OCI-LY7 (cell line): ENCODE data around the gene SPINK8. TPM values are rescaled to one million over a fixed set of nuclear protein-coding genes. Genes with fewer than 3 reads are reported as not detected.

Source experiments
- BruUV-seq: library from RNA; stranded (reverse); fragments of 400-500 nt; replicated peaks from 2 replicates; lab custom pipeline; 2021; lab: Mats Ljungman, UMichigan
- CTCF ChIA-PET: fragments of 300-600 bp; sonication (Branson Sonifier 250); formaldehyde crosslinking; loops from one replicate; lab custom pipeline; 2022; ENCODE audit warnings: antibody characterized with exemption; ENCODE audit not compliant: unreplicated experiment; lab: Charles Lee
- POLR2A ChIA-PET: fragments of 300-600 bp; sonication (Branson Sonifier 250); formaldehyde crosslinking; loops from one replicate; lab custom pipeline; 2022; ENCODE audit warnings: antibody characterized with exemption; lab: Charles Lee
- DNase-seq: peaks from one replicate; pipeline ENCODE4 v3.0.0-alpha.2; 2015; ENCODE audit warnings: low spot score
- H2AFZ ChIP-seq: fragments of 200-600 bp; sonication (generic), shearing (Covaris generic); 2 replicates; pipeline ENCODE4 v1.6.1; 2014; ENCODE audit warnings: mild to moderate bottlenecking, antibody characterized with exemption, low read length, moderate library complexity
- H3K27ac ChIP-seq: fragments of 200-600 bp; sonication (generic); 2 replicates; pipeline ENCODE4 v1.5.1; 2014; ENCODE audit warnings: mixed run types, low read depth, mild to moderate bottlenecking, moderate library complexity, low read length, inconsistent platforms; ENCODE audit not compliant: poor library complexity, severe bottlenecking
- H3K36me3 ChIP-seq: fragments of 200-600 bp; sonication (generic); 2 replicates; pipeline ENCODE4 v1.6.1; 2014; ENCODE audit warnings: mild to moderate bottlenecking, antibody characterized with exemption, low read length, moderate library complexity, mixed read lengths; ENCODE audit not compliant: insufficient read depth
- H3K4me1 ChIP-seq: fragments of 200-600 bp; sonication (generic); 2 replicates; pipeline ENCODE4 v1.5.1; 2014; ENCODE audit warnings: mild to moderate bottlenecking, low read length; ENCODE audit not compliant: insufficient read depth, poor library complexity, severe bottlenecking
- H3K4me2 ChIP-seq: fragments of 200-600 bp; sonication (generic); 2 replicates; pipeline ENCODE4 v1.6.1; 2014; ENCODE audit warnings: mild to moderate bottlenecking, low read length
- H3K4me3 ChIP-seq: fragments of 200-600 bp; sonication (generic); 2 replicates; pipeline ENCODE4 v1.5.1; 2014; ENCODE audit warnings: mild to moderate bottlenecking, low read depth, low read length; ENCODE audit not compliant: poor library complexity, severe bottlenecking
- H3K79me2 ChIP-seq: fragments of 200-600 bp; sonication (generic); 2 replicates; pipeline ENCODE4 v1.6.1; 2016; ENCODE audit warnings: low read depth, mild to moderate bottlenecking, low read length, moderate library complexity, mixed read lengths; ENCODE audit not compliant: insufficient read depth
- H3K9me2 ChIP-seq: fragments of 200-600 bp; sonication (generic); 2 replicates; pipeline ENCODE4 v1.6.1; 2016; ENCODE audit warnings: mild to moderate bottlenecking, low read length, mixed read lengths; ENCODE audit not compliant: insufficient read depth
- H3K9me3 ChIP-seq: fragments of 200-600 bp; sonication (generic); 2 replicates; pipeline ENCODE4 v1.6.1; 2014; ENCODE audit warnings: mild to moderate bottlenecking, mixed run types, low read length, mixed read lengths
- H4K20me1 ChIP-seq: fragments of 200-600 bp; sonication (generic); 2 replicates; pipeline ENCODE4 v1.6.1; 2014; ENCODE audit warnings: mild to moderate bottlenecking, antibody characterized with exemption, low read length, moderate library complexity, mixed read lengths; ENCODE audit not compliant: insufficient read depth
- EZH2phosphoT487 ChIP-seq: fragments of 200-600 bp; sonication (generic); IDR thresholded peaks from 2 replicates; pipeline ENCODE4 v1.6.1; 2018; ENCODE audit warnings: low read depth, borderline replicate concordance, mild to moderate bottlenecking, mixed run types, antibody characterized with exemption, low read length, moderate library complexity, mixed read lengths
- intact Hi-C: fragments of 100-400 bp; cut with micrococcal nuclease; formaldehyde crosslinking; loops from one replicate; pipeline ENCODE4 v1.10.0; 2022; ENCODE audit not compliant: unreplicated experiment
- total RNA-seq, 2 experiments: library from RNA; depleted of rRNA in 1 of 2; stranded (reverse); fragments of >200 nt in 1 of 2; shearing (Covaris generic) in 1 of 2; gene quantifications; 2 replicates each; pipeline ENCODE4 v1.2.3, GENCODE V29; 2014 to 2022
- TF ChIP-seq, protein P1 (sequence below): fragments of 200-600 bp; sonication (generic); conservative IDR thresholded peaks from 2 replicates; pipeline ENCODE4 v1.5.1; 2014; ENCODE audit warnings: mild to moderate bottlenecking, antibody characterized with exemption, low read length, moderate library complexity, mixed read lengths

Gene SPINK8
- total RNA-seq, 2 experiments from 2014 or later, result not detected

DNA sequence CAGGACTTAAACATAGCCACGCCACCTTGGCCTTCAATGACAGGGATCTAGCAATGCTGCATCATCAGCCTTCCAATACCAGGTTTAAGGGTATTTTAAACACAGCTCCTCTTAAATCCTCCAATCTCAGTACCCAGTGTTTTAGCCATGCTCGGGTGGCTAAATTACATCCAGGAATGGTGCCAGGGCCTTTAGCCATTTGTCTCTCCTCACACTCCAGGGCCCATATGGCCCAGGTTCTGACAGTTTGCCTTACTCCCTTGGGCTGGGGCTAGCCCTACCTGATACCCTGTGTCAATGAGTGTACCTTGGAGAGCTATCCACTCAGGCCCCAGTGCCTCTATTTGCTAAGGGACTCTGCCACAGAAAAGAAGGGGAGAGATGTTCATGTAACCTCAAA is 63.2 kb downstream of the SPINK8 start:
- H3K4me3 ChIP-seq, result no peak overlapping the region
- no peak for DNase-seq
- POLR2A ChIA-PET, result no interaction called here
- CTCF ChIA-PET, result no interaction called here
- H3K79me2 ChIP-seq, result no peaks in the 10 kb centered on the region
- no peak overlapping the region for H3K4me2 ChIP-seq
- no peak overlapping the region for H2AFZ ChIP-seq
- H3K9me2 ChIP-seq, result no peaks in the 10 kb centered on the region
- no TSS peak for BruUV-seq
- no peak overlapping the region for H3K27ac ChIP-seq
- intact Hi-C loops, result loop anchor here (5.0 kb wide), 1 partner anchor 277 kb away; no protein-coding TSS in a partner anchor
- TF ChIP-seq EZH2phosphoT487, result no peak
- TF ChIP-seq, protein P1, sequence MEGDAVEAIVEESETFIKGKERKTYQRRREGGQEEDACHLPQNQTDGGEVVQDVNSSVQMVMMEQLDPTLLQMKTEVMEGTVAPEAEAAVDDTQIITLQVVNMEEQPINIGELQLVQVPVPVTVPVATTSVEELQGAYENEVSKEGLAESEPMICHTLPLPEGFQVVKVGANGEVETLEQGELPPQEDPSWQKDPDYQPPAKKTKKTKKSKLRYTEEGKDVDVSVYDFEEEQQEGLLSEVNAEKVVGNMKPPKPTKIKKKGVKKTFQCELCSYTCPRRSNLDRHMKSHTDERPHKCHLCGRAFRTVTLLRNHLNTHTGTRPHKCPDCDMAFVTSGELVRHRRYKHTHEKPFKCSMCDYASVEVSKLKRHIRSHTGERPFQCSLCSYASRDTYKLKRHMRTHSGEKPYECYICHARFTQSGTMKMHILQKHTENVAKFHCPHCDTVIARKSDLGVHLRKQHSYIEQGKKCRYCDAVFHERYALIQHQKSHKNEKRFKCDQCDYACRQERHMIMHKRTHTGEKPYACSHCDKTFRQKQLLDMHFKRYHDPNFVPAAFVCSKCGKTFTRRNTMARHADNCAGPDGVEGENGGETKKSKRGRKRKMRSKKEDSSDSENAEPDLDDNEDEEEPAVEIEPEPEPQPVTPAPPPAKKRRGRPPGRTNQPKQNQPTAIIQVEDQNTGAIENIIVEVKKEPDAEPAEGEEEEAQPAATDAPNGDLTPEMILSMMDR, result no peak
- H4K20me1 ChIP-seq, result no peaks in the 10 kb centered on the region
- no peaks in the 10 kb centered on the region for H3K9me3 ChIP-seq
- H3K36me3 ChIP-seq, result peaks cover 66% of the 10 kb centered on the region
- H3K4me1 ChIP-seq, result no peaks in the 10 kb centered on the region

DNA sequence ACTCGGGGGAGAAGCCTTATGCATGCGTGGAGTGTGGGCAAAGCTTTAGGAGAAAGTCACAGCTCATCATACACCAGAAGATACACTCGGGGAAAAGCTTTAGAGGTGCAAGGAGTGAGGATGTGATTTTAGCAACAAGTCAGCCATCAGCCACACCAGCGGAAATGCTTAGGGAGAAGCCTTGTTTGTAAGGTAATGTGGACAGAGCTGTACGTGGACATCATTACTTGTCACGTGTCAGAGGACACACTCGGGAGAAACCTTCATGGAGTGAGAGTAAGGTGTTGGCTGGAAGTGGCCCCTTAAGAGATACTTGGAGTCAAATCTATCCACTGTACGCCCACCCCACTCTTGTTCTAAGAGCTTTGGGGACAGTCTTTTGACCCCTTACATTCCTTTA is 63.9 kb downstream of the SPINK8 start:
- no peak overlapping the region for H3K27ac ChIP-seq

More for the DNA sequence above, 63.9 kb downstream of the SPINK8 start:
- Histone ChIP-seq H4K20me1 (no peaks in the 10 kb centered on the region), H3K4me2 (no peak overlapping the region), H2AFZ (no peak overlapping the region), H3K36me3 (peaks cover 67% of the 10 kb centered on the region), H3K9me3 (no peaks in the 10 kb centered on the region), H3K79me2 (no peaks in the 10 kb centered on the region), H3K4me1 (no peaks in the 10 kb centered on the region), H3K9me2 (no peaks in the 10 kb centered on the region), H3K4me3 (no peak overlapping the region)
- DNase-seq, result no peak
- ChIA-PET POLR2A (interaction anchor here (0.5 kb wide), 1 partner anchor 36 kb away, joined by 3 read pairs; no protein-coding TSS in a partner anchor), CTCF (interaction anchor here (0.7 kb wide), 1 partner anchor 166 kb away, joined by 4 read pairs; no protein-coding TSS in a partner anchor)
- intact Hi-C loops, result no loop called here
- TF ChIP-seq EZH2phosphoT487, result no peak
- TF ChIP-seq, protein P1, result no peak
- BruUV-seq, result TSS peak; percentile 42
